ENCODE measurements around the gene COPA.

GRCh38 chr1:160300173-160300572, 42.9 kb downstream of the COPA start:
- TF ChIP-seq CTCF (IDR thresholded peaks at IDR 0.05) (no peak), ZFX (IDR thresholded peaks at IDR 0.05; ENCODE audit: borderline replicate concordance) (no peak)

Measured in 22Rv1 (cell line).